Stimulated activated CD4-positive, alpha-beta T cell treated with anti-CD3 and anti-CD28 coated beads, Interleukin-4, amount 100 ng/mL, for 48 hours (primary cell): ENCODE results near the gene HSD17B2.

Source experiments
- DNase-seq, 2 donors: peaks; one replicate each; pipeline ENCODE4 v3.0.0-alpha.2; 2020; ENCODE audit warnings: low read depth in 2 of 2

HSD17B2 gene

GRCh38 chr16:82047787-82048186 is 12.7 kb downstream of the HSD17B2 start:
- no peak for DNase-seq

- no peak for DNase-seq
Observed at GRCh38 chr16:82049484-82049883, 14.4 kb downstream of the HSD17B2 start.

GRCh38 chr16:82050506-82050905 is 15.5 kb downstream of the HSD17B2 start:
- no peak for DNase-seq

- no peak for DNase-seq
Observed at GRCh38 chr16:82050909-82051357, 15.9 kb downstream of the HSD17B2 start.

GRCh38 chr16:82051656-82052055 is 16.6 kb downstream of the HSD17B2 start:
- no peak for DNase-seq

- DNase-seq = no peak
Observed at GRCh38 chr16:82055117-82055516, 20.1 kb downstream of the HSD17B2 start.

- DNase-seq = no peak
Observed at GRCh38 chr16:82055728-82056549, 20.9 kb downstream of the HSD17B2 start.

- DNase-seq = no peak
Observed at GRCh38 chr16:82056550-82056896, 21.5 kb downstream of the HSD17B2 start.

- DNase-seq = no peak
Observed at GRCh38 chr16:82059161-82059982, 24.3 kb downstream of the HSD17B2 start.

GRCh38 chr16:82059983-82060421 is 24.9 kb downstream of the HSD17B2 start:
- no peak for DNase-seq

- no peak for DNase-seq
Observed at GRCh38 chr16:82061861-82062525, 26.9 kb downstream of the HSD17B2 start.

- no peak for DNase-seq
Observed at GRCh38 chr16:82062645-82063058, 27.6 kb downstream of the HSD17B2 start.

- no peak for DNase-seq
Observed at GRCh38 chr16:82063456-82064082, 28.5 kb downstream of the HSD17B2 start.

GRCh38 chr16:82067042-82067803 is 32.2 kb downstream of the HSD17B2 start:
- no peak for DNase-seq

- no peak for DNase-seq
Observed at GRCh38 chr16:82067804-82068325, 32.8 kb downstream of the HSD17B2 start.

GRCh38 chr16:82070656-82071369 is 35.8 kb downstream of the HSD17B2 start:
- DNase-seq = no peak

GRCh38 chr16:82071421-82071820 is 36.4 kb downstream of the HSD17B2 start:
- no peak for DNase-seq

- no peak for DNase-seq
Observed at GRCh38 chr16:82072313-82072712, 37.3 kb downstream of the HSD17B2 start.

- DNase-seq = no peak
Observed at GRCh38 chr16:82074019-82074558, 39.0 kb downstream of the HSD17B2 start.

GRCh38 chr16:82078125-82078524 is 43.1 kb downstream of the HSD17B2 start:
- no peak for DNase-seq
